MCF 10A (cell line): ENCODE measurements around the gene DPEP1. TPM values are rescaled to one million over a fixed set of nuclear protein-coding genes. Genes with fewer than 3 reads are reported as not detected.
A peak's percentile ranks its signal among the peaks of the same experiment; 100 is the strongest.

Experiments
- BruUV-seq: library from RNA; stranded (reverse); fragments of 400-500 nt; replicated peaks from 2 replicates; lab custom pipeline; 2021; lab: Mats Ljungman, UMichigan
- CTCF ChIA-PET: fragments of 300-600 bp; sonication (Branson Sonifier 250); formaldehyde crosslinking; extraction: SDS; loops from one replicate; lab custom pipeline; 2021; ENCODE audit warnings: antibody characterized with exemption, inconsistent platforms; lab: Yijun Ruan, JAX
- POLR2A ChIA-PET: fragments of 300-600, 350-650 bp; sonication (Branson Sonifier 250); formaldehyde crosslinking; extraction: SDS; loops from one replicate; lab custom pipeline; 2020; ENCODE audit warnings: antibody characterized with exemption, inconsistent platforms; lab: Yijun Ruan, JAX
- DNase-seq: peaks from one replicate; pipeline ENCODE4 v3.0.0-alpha.2; 2018; ENCODE audit not compliant: unreplicated experiment
- H3K27ac Mint-ChIP-seq: one replicate; pipeline ENCODE4 v1.8.0; 2022; ENCODE audit warnings: mild to moderate bottlenecking, low read depth, mixed read lengths; ENCODE audit not compliant: unreplicated experiment
- H3K27me3 Mint-ChIP-seq: one replicate; pipeline ENCODE4 v1.8.0; 2022; ENCODE audit warnings: mixed read lengths; ENCODE audit not compliant: insufficient read depth, unreplicated experiment
- H3K36me3 Mint-ChIP-seq: one replicate; pipeline ENCODE4 v1.8.0; 2022; ENCODE audit warnings: mild to moderate bottlenecking, moderate library complexity, mixed read lengths; ENCODE audit not compliant: insufficient read depth, unreplicated experiment
- H3K4me1 Mint-ChIP-seq: one replicate; pipeline ENCODE4 v1.8.0; 2022; ENCODE audit warnings: mixed read lengths; ENCODE audit not compliant: insufficient read depth, unreplicated experiment
- H3K4me3 Mint-ChIP-seq: one replicate; pipeline ENCODE4 v1.8.0; 2022; ENCODE audit warnings: mild to moderate bottlenecking, moderate library complexity, mixed read lengths; ENCODE audit not compliant: unreplicated experiment
- H3K9me3 Mint-ChIP-seq: one replicate; pipeline ENCODE4 v1.8.0; 2022; ENCODE audit warnings: mixed read lengths; ENCODE audit not compliant: unreplicated experiment
- intact Hi-C: fragments of 100-400 bp; cut with micrococcal nuclease; formaldehyde crosslinking; loops from 2 replicates; pipeline ENCODE4 v1.14.1; 2022
- total RNA-seq: library from RNA; stranded (reverse); gene quantifications from 2 replicates; pipeline ENCODE4 v1.2.3, GENCODE V29; 2022
- TF ChIP-seq, protein P1 (sequence below): fragments of 200-600 bp; IDR thresholded peaks from one replicate; pipeline ENCODE4 v1.8.0; 2022; ENCODE audit warnings: antibody characterized with exemption, mild to moderate bottlenecking; ENCODE audit not compliant: unreplicated experiment

Gene DPEP1
- total RNA-seq, 1 experiment from 2014 or later, result 0.82 TPM

DNA sequence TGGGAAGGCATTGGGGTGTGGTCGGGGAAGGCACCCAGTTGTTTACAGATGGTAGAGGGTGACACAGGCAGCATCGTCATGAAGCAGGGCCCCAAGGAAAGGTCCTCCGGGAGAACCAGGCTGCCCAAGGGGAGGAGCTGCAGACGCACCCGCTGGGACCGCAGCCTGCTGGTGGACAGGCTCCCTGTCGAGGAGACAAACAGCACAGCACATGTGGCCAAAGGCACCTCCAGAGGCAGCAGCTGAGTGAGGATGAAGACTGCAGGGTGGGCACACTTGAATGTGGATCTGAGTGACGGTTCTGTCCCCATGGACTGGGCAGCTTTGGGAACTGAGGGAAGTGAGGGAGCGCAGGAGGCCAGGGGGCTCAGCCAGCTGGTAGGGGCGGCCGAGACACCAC is 31.7 kb downstream of the DPEP1 start:
- Mint-ChIP-seq H3K4me1 (peaks cover 12% of the 10 kb centered on the region), H3K27me3 (no peaks in the 10 kb centered on the region), H3K4me3 (no peak overlapping the region), H3K36me3 (peaks cover 38% of the 10 kb centered on the region), H3K9me3 (no peaks in the 10 kb centered on the region), H3K27ac (no peak overlapping the region)
- DNase-seq, result no peak
- intact Hi-C loops, result no loop called here
- ChIA-PET POLR2A (no interaction called here), CTCF (interaction anchor here (0.6 kb wide), 1 partner anchor 55 kb away, joined by 3 read pairs; no protein-coding TSS in a partner anchor)
- BruUV-seq, result no TSS peak
- TF ChIP-seq, protein P1, sequence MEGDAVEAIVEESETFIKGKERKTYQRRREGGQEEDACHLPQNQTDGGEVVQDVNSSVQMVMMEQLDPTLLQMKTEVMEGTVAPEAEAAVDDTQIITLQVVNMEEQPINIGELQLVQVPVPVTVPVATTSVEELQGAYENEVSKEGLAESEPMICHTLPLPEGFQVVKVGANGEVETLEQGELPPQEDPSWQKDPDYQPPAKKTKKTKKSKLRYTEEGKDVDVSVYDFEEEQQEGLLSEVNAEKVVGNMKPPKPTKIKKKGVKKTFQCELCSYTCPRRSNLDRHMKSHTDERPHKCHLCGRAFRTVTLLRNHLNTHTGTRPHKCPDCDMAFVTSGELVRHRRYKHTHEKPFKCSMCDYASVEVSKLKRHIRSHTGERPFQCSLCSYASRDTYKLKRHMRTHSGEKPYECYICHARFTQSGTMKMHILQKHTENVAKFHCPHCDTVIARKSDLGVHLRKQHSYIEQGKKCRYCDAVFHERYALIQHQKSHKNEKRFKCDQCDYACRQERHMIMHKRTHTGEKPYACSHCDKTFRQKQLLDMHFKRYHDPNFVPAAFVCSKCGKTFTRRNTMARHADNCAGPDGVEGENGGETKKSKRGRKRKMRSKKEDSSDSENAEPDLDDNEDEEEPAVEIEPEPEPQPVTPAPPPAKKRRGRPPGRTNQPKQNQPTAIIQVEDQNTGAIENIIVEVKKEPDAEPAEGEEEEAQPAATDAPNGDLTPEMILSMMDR, result no peak

DNA sequence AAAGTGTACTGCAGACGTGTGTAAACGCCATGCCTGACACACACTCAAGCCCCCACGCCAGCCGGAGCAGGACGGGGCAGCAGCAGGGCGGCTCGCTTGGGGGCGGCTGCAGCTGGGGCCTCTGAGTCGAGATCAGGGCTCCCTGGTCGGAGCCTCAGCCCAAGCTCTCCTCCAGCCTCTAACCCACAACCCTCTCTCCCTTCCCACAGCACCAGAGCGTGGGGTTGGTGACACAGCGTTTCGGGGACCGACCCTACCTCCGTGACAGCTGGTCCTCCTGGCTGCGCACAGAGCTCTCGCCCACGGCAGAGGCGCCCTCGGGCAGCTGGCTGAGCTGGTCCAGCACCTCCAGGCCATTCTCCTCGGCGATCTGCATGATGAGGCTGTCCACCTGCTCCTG is 32.8 kb downstream of the DPEP1 start:
- H3K27me3 Mint-ChIP-seq, result no peaks in the 10 kb centered on the region
- BruUV-seq, result no TSS peak
- H3K4me1 Mint-ChIP-seq, result peaks cover 5% of the 10 kb centered on the region
- H3K27ac Mint-ChIP-seq, result no peak overlapping the region
- ChIA-PET POLR2A (no interaction called here), CTCF (no interaction called here)
- no peaks in the 10 kb centered on the region for H3K9me3 Mint-ChIP-seq
- TF ChIP-seq, protein P1, result no peak
- no peak overlapping the region for H3K4me3 Mint-ChIP-seq
- no peak for DNase-seq
- intact Hi-C loops, result no loop called here
- H3K36me3 Mint-ChIP-seq, result peaks cover 42% of the 10 kb centered on the region

DNA sequence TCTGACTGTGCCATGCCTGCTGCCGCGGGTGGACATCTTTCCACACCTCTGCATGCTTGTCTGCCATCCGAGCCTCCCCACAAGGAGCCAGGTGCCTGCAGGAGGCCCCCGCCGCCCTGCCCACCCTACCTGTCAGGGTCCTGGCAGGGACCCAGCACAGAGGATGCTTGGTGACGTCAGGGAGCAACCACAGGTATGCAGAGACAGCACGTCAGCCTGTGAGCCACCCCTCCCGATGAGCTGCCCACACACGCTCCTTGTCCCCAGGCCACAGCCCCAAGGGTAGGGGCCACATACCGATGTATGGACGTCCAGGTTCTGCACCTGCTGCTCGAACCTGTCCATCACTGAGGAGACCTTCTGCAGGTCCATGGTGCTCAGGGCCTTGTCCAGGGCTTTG is 33.5 kb downstream of the DPEP1 start:
- no TSS peak for BruUV-seq
- DNase-seq, result peak; percentile 38
- intact Hi-C loops, result no loop called here
- Mint-ChIP-seq H3K9me3 (no peaks in the 10 kb centered on the region), H3K27ac (peak overlapping the region; percentile 61), H3K4me3 (no peak overlapping the region), H3K4me1 (peaks cover 5% of the 10 kb centered on the region), H3K27me3 (no peaks in the 10 kb centered on the region), H3K36me3 (peaks cover 42% of the 10 kb centered on the region)
- TF ChIP-seq, protein P1, result no peak
- ChIA-PET POLR2A (no interaction called here), CTCF (interaction anchor here (0.6 kb wide), 1 partner anchor 59 kb away, joined by 3 read pairs; no protein-coding TSS in a partner anchor)

DNA sequence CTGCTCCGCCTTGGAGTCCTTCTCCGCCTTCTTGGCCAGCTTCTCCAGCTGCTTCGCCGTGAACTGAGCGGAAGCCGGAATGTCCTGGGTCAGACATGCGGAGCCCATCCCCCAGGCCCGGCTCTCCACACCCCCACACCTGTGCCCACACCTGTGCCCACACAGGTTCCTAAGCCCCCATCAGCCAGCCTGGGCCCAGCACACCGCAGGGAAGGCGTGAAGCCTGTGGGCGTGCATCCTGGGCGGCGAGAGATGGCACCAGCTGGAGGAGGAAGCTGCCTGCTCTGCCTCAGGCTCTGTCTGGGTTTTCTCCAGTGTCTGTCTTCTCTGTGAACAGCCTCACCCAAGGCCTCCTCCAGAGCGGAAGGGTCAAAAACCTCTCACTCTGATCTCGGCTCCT is 38.1 kb downstream of the DPEP1 start:
- ChIA-PET CTCF (interaction anchor here (1.0 kb wide), 1 partner anchor 10 kb away, joined by 4 read pairs; no protein-coding TSS in a partner anchor), POLR2A (no interaction called here)
- BruUV-seq, result no TSS peak
- TF ChIP-seq, protein P1, result no peak
- intact Hi-C loops, result no loop called here
- DNase-seq, result no peak
- no peak overlapping the region for H3K27ac Mint-ChIP-seq
- H3K4me3 Mint-ChIP-seq, result no peak overlapping the region
- no peaks in the 10 kb centered on the region for H3K9me3 Mint-ChIP-seq
- peaks cover 5% of the 10 kb centered on the region for H3K4me1 Mint-ChIP-seq
- no peaks in the 10 kb centered on the region for H3K27me3 Mint-ChIP-seq
- peaks cover 44% of the 10 kb centered on the region for H3K36me3 Mint-ChIP-seq
